Coronary artery (tissue), 2 donors: ENCODE data around the gene SLC7A1.

Source experiments
- DNase-seq: peaks from one replicate; pipeline ENCODE4 v3.0.0-alpha.2; 2017; ENCODE audit warnings: low spot score
- H3K27ac ChIP-seq, 2 donors: fragments of 200-600 bp; sonication (generic); one replicate each; pipeline ENCODE4 v1.5.1; 2016 to 2019
- H3K4me3 ChIP-seq: fragments of 200-600 bp; sonication (generic); 2 replicates; pipeline ENCODE4 v1.5.1; 2016; ENCODE audit warnings: mild to moderate bottlenecking, moderate library complexity
- TF ChIP-seq, protein P1 (sequence below): fragments of 200-600 bp; sonication (generic); IDR thresholded peaks from one replicate; pipeline ENCODE4 v1.5.1; 2019; ENCODE audit warnings: antibody characterized with exemption

SLC7A1 gene

DNA sequence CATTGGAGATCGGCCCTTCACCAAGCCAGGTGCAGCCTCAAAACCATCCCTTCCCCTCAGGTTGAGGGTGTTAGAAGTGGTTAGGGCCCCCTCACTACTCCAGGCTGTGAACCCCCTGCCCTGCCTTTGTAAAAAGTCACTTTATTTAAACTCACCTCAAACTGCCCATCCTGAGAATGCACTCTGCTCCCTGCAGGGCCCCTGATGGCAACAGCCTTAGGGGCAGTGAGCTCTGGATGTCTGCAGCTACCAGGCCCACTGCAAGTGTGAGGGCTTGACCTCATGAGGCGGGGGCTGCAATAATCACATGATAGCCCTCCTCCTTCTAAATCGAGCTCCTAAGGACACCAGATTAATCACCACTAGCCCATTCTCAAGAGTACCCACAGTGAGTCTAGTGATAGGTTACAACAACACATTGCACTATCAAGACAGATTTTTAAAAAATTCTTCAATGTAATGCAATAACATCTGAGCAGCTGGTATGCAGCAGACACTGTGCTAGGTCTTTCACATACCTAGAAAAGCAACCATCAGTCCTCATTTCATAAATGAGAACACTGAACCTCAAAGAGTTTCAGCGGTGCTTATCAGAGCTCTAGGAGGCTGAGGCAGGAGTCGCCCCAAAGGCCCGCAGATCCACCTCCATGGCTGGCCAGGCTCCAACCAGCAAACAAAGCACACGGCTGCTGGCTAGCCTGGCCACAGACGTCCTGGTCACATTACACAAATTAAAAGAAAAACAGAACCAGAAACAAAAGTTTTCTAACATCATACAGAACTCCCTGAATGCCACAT is 26.0 kb downstream of the SLC7A1 start:
- Histone ChIP-seq H3K4me3 (no peak overlapping the region), H3K27ac (no peak overlapping the region)
- DNase-seq, result peak; percentile 28
- TF ChIP-seq, protein P1, sequence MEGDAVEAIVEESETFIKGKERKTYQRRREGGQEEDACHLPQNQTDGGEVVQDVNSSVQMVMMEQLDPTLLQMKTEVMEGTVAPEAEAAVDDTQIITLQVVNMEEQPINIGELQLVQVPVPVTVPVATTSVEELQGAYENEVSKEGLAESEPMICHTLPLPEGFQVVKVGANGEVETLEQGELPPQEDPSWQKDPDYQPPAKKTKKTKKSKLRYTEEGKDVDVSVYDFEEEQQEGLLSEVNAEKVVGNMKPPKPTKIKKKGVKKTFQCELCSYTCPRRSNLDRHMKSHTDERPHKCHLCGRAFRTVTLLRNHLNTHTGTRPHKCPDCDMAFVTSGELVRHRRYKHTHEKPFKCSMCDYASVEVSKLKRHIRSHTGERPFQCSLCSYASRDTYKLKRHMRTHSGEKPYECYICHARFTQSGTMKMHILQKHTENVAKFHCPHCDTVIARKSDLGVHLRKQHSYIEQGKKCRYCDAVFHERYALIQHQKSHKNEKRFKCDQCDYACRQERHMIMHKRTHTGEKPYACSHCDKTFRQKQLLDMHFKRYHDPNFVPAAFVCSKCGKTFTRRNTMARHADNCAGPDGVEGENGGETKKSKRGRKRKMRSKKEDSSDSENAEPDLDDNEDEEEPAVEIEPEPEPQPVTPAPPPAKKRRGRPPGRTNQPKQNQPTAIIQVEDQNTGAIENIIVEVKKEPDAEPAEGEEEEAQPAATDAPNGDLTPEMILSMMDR, result no peak

DNA sequence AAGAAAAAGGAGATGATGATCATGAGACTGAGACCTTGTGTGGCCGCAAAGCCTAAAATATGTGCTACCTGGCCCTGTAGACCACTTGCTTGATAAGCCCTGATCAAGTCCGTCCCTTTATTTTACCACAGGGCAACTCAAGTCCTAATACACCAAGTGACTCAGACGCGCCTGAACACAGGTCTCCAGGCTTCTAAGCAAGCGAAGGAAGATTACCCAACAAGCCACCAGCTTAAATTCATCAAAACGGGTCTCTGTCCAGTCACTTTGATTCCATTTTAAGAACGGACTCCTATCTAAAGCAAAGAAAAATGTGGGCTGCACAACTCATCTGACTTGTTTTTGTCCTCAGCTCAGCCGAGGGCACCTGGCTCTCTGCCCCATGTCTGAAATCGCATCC is 26.8 kb downstream of the SLC7A1 start:
- TF ChIP-seq, protein P1, result no peak
- Histone ChIP-seq H3K27ac (no peak overlapping the region), H3K4me3 (no peak overlapping the region)
- peak; percentile 21 for DNase-seq

DNA sequence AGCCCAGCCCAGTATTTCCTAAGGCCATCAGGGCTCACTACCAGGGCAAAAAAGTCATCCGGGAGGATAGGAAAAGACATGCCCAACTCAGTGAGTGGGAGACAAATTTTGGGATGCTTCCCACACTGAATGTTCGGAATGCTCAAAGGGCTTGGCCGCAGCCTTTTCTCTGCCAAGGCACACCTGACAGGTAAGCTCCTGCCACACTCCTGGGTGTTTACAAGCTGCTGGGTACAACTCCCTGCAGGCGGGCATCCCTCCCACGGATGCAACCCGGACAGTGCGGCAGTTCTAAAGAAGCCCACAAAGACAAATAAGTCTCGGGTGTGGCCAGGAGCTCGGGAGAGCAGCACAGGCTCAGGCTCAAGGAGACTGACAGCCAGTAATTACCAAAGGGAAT is 28.1 kb downstream of the SLC7A1 start:
- Histone ChIP-seq H3K4me3 (no peak overlapping the region), H3K27ac (no peak overlapping the region)
- TF ChIP-seq, protein P1, result no peak
- no peak for DNase-seq

DNA sequence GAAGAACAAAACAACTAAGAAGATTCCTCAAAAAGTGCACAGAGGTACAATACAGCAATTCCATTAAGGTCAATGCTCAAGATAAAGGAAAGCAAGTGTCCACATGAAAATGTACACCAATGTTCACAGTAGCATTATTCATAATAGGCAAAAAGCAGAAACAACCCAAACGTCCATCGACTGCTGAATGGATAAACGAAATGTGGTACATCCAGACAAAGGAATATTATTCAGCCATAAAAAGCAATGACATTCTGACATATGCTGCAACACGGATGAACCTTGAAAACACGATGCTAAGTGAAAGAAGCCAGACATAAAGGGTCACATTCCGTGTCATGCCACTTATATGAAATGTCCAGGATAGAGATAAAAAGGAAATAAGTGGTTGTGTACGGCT is 29.3 kb downstream of the SLC7A1 start:
- Histone ChIP-seq H3K27ac (no peak overlapping the region), H3K4me3 (no peak overlapping the region)
- peak; percentile 5 for DNase-seq
- TF ChIP-seq, protein P1, result no peak

DNA sequence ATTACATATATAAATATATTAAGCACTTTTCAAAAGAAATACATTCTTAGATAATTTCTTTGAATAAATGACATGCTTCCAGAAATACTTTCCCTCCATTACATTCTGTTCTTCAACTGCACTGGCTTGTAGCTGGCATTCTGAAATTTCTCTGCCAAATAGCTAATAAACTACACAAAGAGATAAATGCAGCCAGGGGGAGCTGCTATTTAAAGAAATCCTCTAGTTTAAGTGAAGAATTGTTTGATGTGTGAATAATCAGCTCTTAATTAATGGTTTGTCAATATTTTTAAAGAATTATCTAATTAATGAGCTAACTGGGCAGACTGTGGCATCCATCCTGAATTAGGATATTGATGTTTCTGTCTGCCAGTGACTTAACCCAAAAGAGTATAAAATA is 30.7 kb downstream of the SLC7A1 start:
- TF ChIP-seq, protein P1, result no peak
- DNase-seq, result no peak
- Histone ChIP-seq H3K27ac (no peak overlapping the region), H3K4me3 (no peak overlapping the region)

DNA sequence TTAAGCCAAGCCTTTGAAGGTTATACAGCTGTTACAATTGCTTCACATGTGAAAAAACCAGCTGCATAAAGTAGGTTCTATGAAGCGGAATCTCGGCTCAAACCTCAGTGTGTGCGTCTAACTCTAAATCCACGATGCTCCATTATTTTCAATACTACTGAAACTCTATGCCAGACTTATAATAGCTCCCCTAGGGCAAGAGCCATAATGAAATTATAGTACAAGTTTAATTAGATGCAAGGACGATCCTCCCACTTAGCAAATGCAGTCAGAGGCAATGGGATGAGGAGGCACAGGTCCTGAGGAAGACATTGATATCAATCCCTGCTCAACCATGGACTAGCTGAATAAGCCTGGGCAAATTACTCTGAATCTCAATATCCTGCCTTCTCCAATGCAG is 31.1 kb downstream of the SLC7A1 start:
- Histone ChIP-seq H3K27ac (no peak overlapping the region), H3K4me3 (no peak overlapping the region)
- TF ChIP-seq, protein P1, result no peak
- DNase-seq, result no peak

DNA sequence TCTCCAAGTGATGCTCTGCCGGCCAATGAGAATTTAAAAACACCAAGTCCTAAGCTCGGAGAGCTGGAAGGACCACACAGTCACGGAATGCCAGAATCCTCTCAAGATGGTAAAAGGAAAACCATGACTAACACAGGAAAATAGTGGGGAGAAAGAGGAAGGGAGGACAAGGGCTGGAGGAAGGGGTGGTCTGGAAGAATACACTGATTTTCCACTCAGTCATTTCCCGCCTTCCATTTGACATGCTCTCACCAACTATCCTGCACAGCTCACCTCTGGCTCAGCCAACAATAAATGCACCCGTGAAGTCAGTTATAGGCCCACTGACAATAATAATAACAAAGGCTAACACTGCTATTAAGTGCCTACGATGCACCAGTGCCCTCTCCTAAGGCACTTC is 31.5 kb downstream of the SLC7A1 start:
- Histone ChIP-seq H3K27ac (no peak overlapping the region), H3K4me3 (no peak overlapping the region)
- TF ChIP-seq, protein P1, result no peak
- no peak for DNase-seq
